Measurements from ENCODE around the gene HAGH. TPM values are rescaled to one million over a fixed set of nuclear protein-coding genes. Genes with fewer than 3 reads are reported as not detected.

Gene HAGH
- total and polyA plus RNA-seq, 9 of the 15 experiments (the other 6 are each of a cell fraction or from before 2014, with no cell fraction given): 0.46 to 35.1 (median 16.8) TPM

DNA sequence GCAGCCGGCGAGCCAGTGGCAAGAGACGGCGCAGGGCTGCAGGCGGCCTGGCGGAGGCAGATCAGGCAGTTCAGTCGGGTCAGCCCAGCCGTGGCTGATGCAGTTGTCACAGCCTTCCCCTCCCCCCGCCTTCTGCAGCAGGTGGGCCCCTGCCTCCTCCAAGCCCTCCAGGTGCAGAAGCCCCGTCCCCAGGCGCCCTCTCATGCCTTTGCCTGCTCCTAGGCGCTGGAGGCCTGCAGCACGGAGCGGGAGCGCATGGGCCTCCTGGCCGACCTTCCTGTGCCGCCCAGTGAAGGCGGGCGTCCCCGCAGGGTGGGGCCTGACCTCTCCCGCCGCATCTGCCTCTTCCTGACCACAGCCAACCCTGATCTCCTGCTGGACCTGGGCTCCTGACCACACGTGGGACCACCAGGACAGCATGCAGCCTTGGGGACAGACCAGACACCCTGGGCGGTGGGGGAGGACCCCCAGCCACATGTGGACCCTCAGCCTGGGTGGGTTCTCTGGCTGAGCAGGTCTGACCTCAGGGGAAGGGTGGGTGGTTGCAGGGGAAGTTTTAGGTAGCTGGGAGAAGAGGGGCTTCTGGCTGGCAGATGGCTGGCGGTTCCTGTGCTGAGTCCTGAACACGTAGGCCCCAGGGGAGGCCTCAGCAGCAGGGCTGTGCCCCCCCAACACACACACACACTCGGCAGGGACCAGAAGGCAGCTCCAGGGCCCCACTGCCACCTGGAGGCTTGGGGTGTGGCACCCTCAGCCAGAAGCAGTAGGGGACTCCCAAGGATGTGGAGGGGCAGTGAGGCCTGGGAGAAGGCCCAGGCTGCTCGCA lies 50.6 kb downstream of the HAGH start:
- no peak overlapping the region for H3K27ac ChIP-seq (ENCODE audit: extremely low read depth, low read depth, low read length)
- POLR2A ChIA-PET: interaction anchor here (0.5 to 0.8 kb wide), 3 partner anchors 10 to 95 kb away, joined by 3 to 5 read pairs (median 3); no protein-coding TSS in a partner anchor
- no peak for ATAC-seq

More for the DNA sequence above, 50.6 kb downstream of the HAGH start:
- DNase-seq (ENCODE audit: extremely low read depth in 1 of 4, low spot score in 3 of 4) (no peak), FAIRE-seq (no peak)
- Histone ChIP-seq H3K4me1 (replicated peaks in 1 of 2; ENCODE audit: control insufficient read depth in 2 of 2, insufficient read depth in 2 of 2, low read length in 2 of 2) (peaks cover 13 to 93% of the 10 kb centered on the region in 2 experiments; a peak in 4 of 5 replicates), H3K79me2 (ENCODE audit: control insufficient read depth, insufficient read depth, low read length) (peaks cover 39% of the 10 kb centered on the region), H3K9ac (ENCODE audit: insufficient read depth in 1 of 2, low read depth in 2 of 2, low read length in 2 of 2) (peak overlapping the region in 1 of 2 experiments; percentile 93; a peak in 1 of 4 replicates), H4K20me1 (replicated peaks; ENCODE audit: control insufficient read depth, insufficient read depth, low read length) (peaks cover 6% of the 10 kb centered on the region; the same call in 1 of the 2 replicates), H3K36me3 (ENCODE audit: control insufficient read depth, insufficient read depth, low read length) (peaks cover 58% of the 10 kb centered on the region; the same call in 2 of the 3 replicates), H3K9me1 (ENCODE audit: control insufficient read depth, insufficient read depth, low read length) (peaks cover 2% of the 10 kb centered on the region), H3K4me2 (ENCODE audit: insufficient read depth, low read length) (no peak overlapping the region), H2AFZ (ENCODE audit: low read depth, low read length) (no peak overlapping the region), H3K27me3 (ENCODE audit: control insufficient read depth in 2 of 2, insufficient read depth in 2 of 2, low read length in 2 of 2) (no peaks in the 10 kb centered on the region), H3K4me3 (no peak overlapping the region), H3K9me3 (replicated peaks; ENCODE audit: control insufficient read depth, insufficient read depth, low read depth, low read length) (no peaks in the 10 kb centered on the region)
- intact Hi-C loops (cut with micrococcal nuclease): no loop called here
- CTCF ChIA-PET (ENCODE audit: low intra/inter-chr PET ratio): no interaction called here
- BruUV-seq (replicated peaks): no TSS peak
- in situ Hi-C loops (cut with MboI): no loop called here
- TF ChIP-seq ZBTB7A (IDR thresholded peaks at IDR 0.05; ENCODE audit: borderline replicate concordance, control insufficient read depth, low read depth, low read length) (no peak), POLR2G (IDR thresholded peaks at IDR 0.05; ENCODE audit: low read depth, low read length) (peak; percentile 66), POLR2AphosphoS2 (IDR thresholded peaks at IDR 0.05; ENCODE audit: low read length) (no peak), ZBTB8A (IDR thresholded peaks at IDR 0.05; ENCODE audit: partially characterized antibody) (no peak), POLR2B (IDR thresholded peaks at IDR 0.05; ENCODE audit: low read depth, partially characterized antibody) (peak; percentile 22), RBFOX2 (IDR thresholded peaks at IDR 0.05; ENCODE audit: low read depth, low read length) (peak; percentile 38), SUPT5H (IDR thresholded peaks at IDR 0.05) (peak; percentile 12; the same call in 1 of the 2 replicates), ZNF717 (CRISPR knock-in tag; IDR thresholded peaks at IDR 0.05) (no peak)
- TF ChIP-seq, protein P1, sequence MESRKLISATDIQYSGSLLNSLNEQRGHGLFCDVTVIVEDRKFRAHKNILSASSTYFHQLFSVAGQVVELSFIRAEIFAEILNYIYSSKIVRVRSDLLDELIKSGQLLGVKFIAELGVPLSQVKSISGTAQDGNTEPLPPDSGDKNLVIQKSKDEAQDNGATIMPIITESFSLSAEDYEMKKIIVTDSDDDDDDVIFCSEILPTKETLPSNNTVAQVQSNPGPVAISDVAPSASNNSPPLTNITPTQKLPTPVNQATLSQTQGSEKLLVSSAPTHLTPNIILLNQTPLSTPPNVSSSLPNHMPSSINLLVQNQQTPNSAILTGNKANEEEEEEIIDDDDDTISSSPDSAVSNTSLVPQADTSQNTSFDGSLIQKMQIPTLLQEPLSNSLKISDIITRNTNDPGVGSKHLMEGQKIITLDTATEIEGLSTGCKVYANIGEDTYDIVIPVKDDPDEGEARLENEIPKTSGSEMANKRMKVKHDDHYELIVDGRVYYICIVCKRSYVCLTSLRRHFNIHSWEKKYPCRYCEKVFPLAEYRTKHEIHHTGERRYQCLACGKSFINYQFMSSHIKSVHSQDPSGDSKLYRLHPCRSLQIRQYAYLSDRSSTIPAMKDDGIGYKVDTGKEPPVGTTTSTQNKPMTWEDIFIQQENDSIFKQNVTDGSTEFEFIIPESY (CRISPR knock-in tag; IDR thresholded peaks at IDR 0.05): peak; percentile 84
- 83% methylated on average over 23 of the region's 28 CpGs for WGBS (ENCODE audit: insufficient coverage, low coverage, missing lambda C conversion rate)

All from K562 (cell line).